Measurements from ENCODE around the gene PLEKHB2.

- TF ChIP-seq SPI1 (IDR thresholded peaks at IDR 0.05; ENCODE audit: low read depth, low read length) (no peak), POLR2A (IDR thresholded peaks at IDR 0.05; ENCODE audit: low read depth, low read length) (no peak), POLR2AphosphoS5 (IDR thresholded peaks at IDR 0.05; ENCODE audit: low read depth, low read length) (no peak), PAX5 (IDR thresholded peaks at IDR 0.05; ENCODE audit: insufficient read depth, low read length, severe bottlenecking) (no peak), TAF1 (IDR thresholded peaks at IDR 0.05; ENCODE audit: low read depth, low read length) (no peak)
These were observed 35.4 kb downstream of the PLEKHB2 start for GRCh38 chr2:131140581-131140980.
